Gastroesophageal sphincter (tissue), 4 donors: ENCODE data around the gene STXBP6. TPM values are rescaled to one million over a fixed set of nuclear protein-coding genes. Genes with fewer than 3 reads are reported as not detected.

Experiments
- ATAC-seq: fragments of 150-250 bp; one replicate; pipeline ENCODE4 v1.9.1; 2016; ENCODE audit warnings: mild to moderate bottlenecking, moderate library complexity
- H3K27ac ChIP-seq, 4 donors: fragments of 200-600 bp; sonication (generic) in 3 of 4; 1 replicate in 3 of 4; 2 replicates in 1 of 4; pipeline ENCODE4 v1.5.1; 2016 to 2019
- H3K27me3 ChIP-seq: fragments of 200-600 bp; sonication (generic); one replicate; pipeline ENCODE4 v1.5.1; 2019
- H3K36me3 ChIP-seq, 2 donors: fragments of 200-600 bp; sonication (generic); one replicate each; pipeline ENCODE4 v1.5.1; 2019; ENCODE audit warnings: control low read depth in 1 of 2
- H3K4me1 ChIP-seq, 3 donors: fragments of 200-600 bp; sonication (generic); 1 replicate in 2 of 3; 2 replicates in 1 of 3; pipeline ENCODE4 v1.5.1; 2016 to 2019; ENCODE audit warnings: control low read depth in 2 of 3
- H3K4me3 ChIP-seq, 2 donors: fragments of 200-600 bp; sonication (generic); one replicate each; pipeline ENCODE4 v1.5.1; 2019; ENCODE audit warnings: mild to moderate bottlenecking in 1 of 2, moderate library complexity in 1 of 2
- H3K9me3 ChIP-seq, 3 donors: fragments of 200-600 bp; sonication (generic); one replicate each; pipeline ENCODE4 v1.5.1; 2017 to 2019; ENCODE audit warnings: control low read depth in 2 of 3
- EP300 ChIP-seq: sonication (generic); formaldehyde crosslinking; IDR thresholded peaks from one replicate; pipeline ENCODE4 v1.6.1; 2017; ENCODE audit warnings: antibody characterized with exemption, mild to moderate bottlenecking
- POLR2A ChIP-seq, 2 donors: fragments of 450-650 bp; IDR thresholded peaks; one replicate each; pipeline ENCODE4 v1.6.1; 2017; ENCODE audit warnings: antibody characterized with exemption in 2 of 2, mild to moderate bottlenecking in 2 of 2, moderate library complexity in 1 of 2
- POLR2AphosphoS5 ChIP-seq: sonication (generic); formaldehyde crosslinking; IDR thresholded peaks from one replicate; pipeline ENCODE4 v1.6.1; 2017; ENCODE audit warnings: antibody characterized with exemption
- WGBS, 2 donors: methylation state at CpG; one replicate each; pipeline ENCODE4 v1.1.5; 2018; ENCODE audit warnings: low coverage in 1 of 2; 5-methylcytosine and 5-hydroxymethylcytosine counted together
- total RNA-seq, 4 donors: library from RNA; depleted of rRNA; stranded (reverse); fragments of >200 nt; gene quantifications; one replicate each; pipeline ENCODE4 v1.1.0, GENCODE V29; 2016
- TF ChIP-seq, protein P1 (sequence below), 4 experiments: fragments of 200-600 bp in 2 of 4; fragments of 450-650 bp in 2 of 4; sonication (generic) in 1 of 4; IDR thresholded peaks; one replicate each; pipeline ENCODE4 v1.5.1; 2017 to 2019; ENCODE audit warnings: antibody characterized with exemption in 4 of 4, mild to moderate bottlenecking in 2 of 4, moderate library complexity in 2 of 4

Gene STXBP6
- total RNA-seq, 4 donors from 2014 or later: 29.3 to 55.7 (median 44.0) TPM

DNA sequence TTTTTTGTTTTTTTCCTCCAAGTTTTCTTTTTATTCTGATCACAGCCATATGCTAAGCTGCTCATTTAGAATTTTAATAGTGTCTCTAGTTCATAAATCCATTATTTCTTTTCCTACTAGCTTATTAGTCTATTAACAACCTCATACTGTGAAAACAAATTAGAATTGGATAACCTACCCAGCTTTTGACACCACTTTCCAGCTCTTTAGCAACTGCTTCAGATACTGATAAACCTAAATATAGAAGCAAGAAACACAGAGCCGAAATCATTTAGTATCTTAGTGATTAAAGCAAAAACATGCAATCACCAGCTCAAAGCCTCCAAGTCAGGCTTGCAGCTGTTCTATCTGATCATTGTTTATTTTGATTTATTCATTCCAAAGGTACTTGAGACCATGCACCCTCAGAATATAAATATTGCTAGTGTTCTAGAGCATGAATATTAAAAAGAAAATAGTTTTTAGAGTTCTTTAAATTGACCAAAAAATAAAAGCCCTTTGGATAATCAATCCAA, 121.5 kb downstream of the STXBP6 start:
- Histone ChIP-seq H3K27ac (no peak overlapping the region), H3K4me3 (no peak overlapping the region), H3K4me1 (peaks cover 3 to 30% (median 11%) of the 10 kb centered on the region in 3 donors), H3K27me3 (no peaks in the 10 kb centered on the region), H3K9me3 (no peaks in the 10 kb centered on the region), H3K36me3 (no peaks in the 10 kb centered on the region)
- TF ChIP-seq, protein P1, sequence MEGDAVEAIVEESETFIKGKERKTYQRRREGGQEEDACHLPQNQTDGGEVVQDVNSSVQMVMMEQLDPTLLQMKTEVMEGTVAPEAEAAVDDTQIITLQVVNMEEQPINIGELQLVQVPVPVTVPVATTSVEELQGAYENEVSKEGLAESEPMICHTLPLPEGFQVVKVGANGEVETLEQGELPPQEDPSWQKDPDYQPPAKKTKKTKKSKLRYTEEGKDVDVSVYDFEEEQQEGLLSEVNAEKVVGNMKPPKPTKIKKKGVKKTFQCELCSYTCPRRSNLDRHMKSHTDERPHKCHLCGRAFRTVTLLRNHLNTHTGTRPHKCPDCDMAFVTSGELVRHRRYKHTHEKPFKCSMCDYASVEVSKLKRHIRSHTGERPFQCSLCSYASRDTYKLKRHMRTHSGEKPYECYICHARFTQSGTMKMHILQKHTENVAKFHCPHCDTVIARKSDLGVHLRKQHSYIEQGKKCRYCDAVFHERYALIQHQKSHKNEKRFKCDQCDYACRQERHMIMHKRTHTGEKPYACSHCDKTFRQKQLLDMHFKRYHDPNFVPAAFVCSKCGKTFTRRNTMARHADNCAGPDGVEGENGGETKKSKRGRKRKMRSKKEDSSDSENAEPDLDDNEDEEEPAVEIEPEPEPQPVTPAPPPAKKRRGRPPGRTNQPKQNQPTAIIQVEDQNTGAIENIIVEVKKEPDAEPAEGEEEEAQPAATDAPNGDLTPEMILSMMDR (IDR thresholded peaks at IDR 0.05): no peak
- TF ChIP-seq EP300 (no peak), POLR2A (IDR thresholded peaks at IDR 0.05) (no peak), POLR2AphosphoS5 (no peak)
- ATAC-seq: no peak
- 14 to 15% methylated on average over 1 of the region's 1 CpG for WGBS, 2 donors

GRCh38 chr14:24927809-24928208, 122.1 kb downstream of the STXBP6 start:
- H3K36me3 ChIP-seq: no peaks in the 10 kb centered on the region
- ATAC-seq: no peak
- 25 to 31% methylated on average over 4 of the region's 4 CpGs for WGBS, 2 donors

DNA sequence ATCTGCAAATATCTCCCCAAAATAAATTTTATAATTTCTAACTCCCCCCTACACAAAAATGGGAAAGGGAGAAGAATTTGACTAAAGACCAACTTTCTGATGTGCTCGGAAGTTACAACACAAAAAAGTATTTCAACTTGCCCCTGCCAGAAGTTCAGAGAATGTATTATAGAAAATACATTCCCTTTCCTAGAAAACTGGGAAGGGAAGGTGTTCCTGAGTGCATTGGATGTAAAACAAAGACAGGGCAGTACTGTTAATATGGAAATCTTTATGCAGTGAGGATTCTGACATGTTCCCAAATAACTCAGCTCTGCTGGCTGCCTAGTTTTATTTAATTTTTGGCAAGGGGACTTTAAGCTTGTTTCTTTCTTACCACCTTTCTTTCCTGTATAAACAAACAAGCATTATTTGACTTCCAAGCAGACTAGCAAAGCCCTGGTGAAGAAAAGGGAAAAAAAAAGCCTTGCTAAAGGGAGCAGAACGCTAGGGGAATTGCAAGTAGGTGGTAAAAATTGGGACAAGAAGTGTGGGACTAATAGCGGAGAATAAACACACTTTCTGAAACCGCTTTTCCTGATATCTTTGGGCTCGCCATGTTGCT, 124.1 kb downstream of the STXBP6 start:
- Histone ChIP-seq H3K4me1 (peaks cover 3 to 30% (median 11%) of the 10 kb centered on the region in 3 donors), H3K9me3 (no peaks in the 10 kb centered on the region), H3K27me3 (no peaks in the 10 kb centered on the region), H3K27ac (no peak overlapping the region), H3K4me3 (no peak overlapping the region), H3K36me3 (no peaks in the 10 kb centered on the region)
- 77 to 85% methylated on average over 4 to 5 of the region's 5 CpGs for WGBS, 2 donors
- no peak for ATAC-seq
- TF ChIP-seq POLR2AphosphoS5 (no peak), POLR2A (IDR thresholded peaks at IDR 0.05) (no peak), EP300 (no peak)
- TF ChIP-seq, protein P1 (IDR thresholded peaks at IDR 0.05): no peak

More at GRCh38 chr14:24927809-24928208, 122.1 kb downstream of the STXBP6 start:
- Histone ChIP-seq H3K27ac (no peak overlapping the region), H3K27me3 (no peaks in the 10 kb centered on the region), H3K4me3 (no peak overlapping the region), H3K9me3 (no peaks in the 10 kb centered on the region), H3K4me1 (peaks cover 3 to 30% (median 11%) of the 10 kb centered on the region in 3 donors)
- TF ChIP-seq, protein P1 (IDR thresholded peaks at IDR 0.05): no peak
- TF ChIP-seq EP300: no peak
- no peak for TF ChIP-seq POLR2A (IDR thresholded peaks at IDR 0.05)
- TF ChIP-seq POLR2AphosphoS5: no peak

- TF ChIP-seq POLR2A (IDR thresholded peaks at IDR 0.05) (no peak), POLR2AphosphoS5 (no peak), EP300 (no peak)
- TF ChIP-seq, protein P1 (IDR thresholded peaks at IDR 0.05): no peak
- Histone ChIP-seq H3K36me3 (no peaks in the 10 kb centered on the region), H3K4me1 (peaks cover 3 to 30% (median 11%) of the 10 kb centered on the region in 3 donors), H3K27me3 (no peaks in the 10 kb centered on the region), H3K4me3 (no peak overlapping the region), H3K27ac (no peak overlapping the region), H3K9me3 (no peaks in the 10 kb centered on the region)
- no peak for ATAC-seq
- WGBS, 2 donors: 70 to 90% methylated on average over 3 of the region's 3 CpGs
These were observed 125.4 kb downstream of the STXBP6 start for GRCh38 chr14:24924544-24924943.

- peaks cover 3 to 14% (median 3%) of the 10 kb centered on the region in 3 donors for H3K4me1 ChIP-seq
- no peak overlapping the region for H3K4me3 ChIP-seq
- no peaks in the 10 kb centered on the region for H3K36me3 ChIP-seq
- no peak for TF ChIP-seq POLR2AphosphoS5
- TF ChIP-seq EP300: no peak
- TF ChIP-seq, protein P1 (IDR thresholded peaks at IDR 0.05): no peak
- TF ChIP-seq POLR2A (IDR thresholded peaks at IDR 0.05): no peak
- no peak for ATAC-seq
- 67% methylated on average over 1 of the region's 1 CpG; no CpG with 5 or more reads in 1 of the 2 donors for WGBS, 2 donors
- H3K27me3 ChIP-seq: no peaks in the 10 kb centered on the region
- H3K9me3 ChIP-seq: no peaks in the 10 kb centered on the region
- H3K27ac ChIP-seq: no peak overlapping the region
These were observed 128.0 kb downstream of the STXBP6 start for GRCh38 chr14:24921903-24922302.
